Spleen (tissue), 7 donors: ENCODE results near the gene EMC8.

ENCODE experiments used
- POLR2A ChIP-seq, 3 donors: fragments of 450-650 bp; IDR thresholded peaks; one replicate each; pipeline ENCODE4 v1.5.1; 2017; ENCODE audit warnings: antibody characterized with exemption in 3 of 3, mild to moderate bottlenecking in 1 of 3
- TF ChIP-seq, protein P1 (sequence below), 11 experiments: fragments of 200-600 bp in 7 of 11; fragments of 450-650 bp in 4 of 11; sonication (generic) in 4 of 11; IDR thresholded peaks in 8 of 11; conservative IDR thresholded peaks in 3 of 11; 1 replicate in 7 of 11; 2 replicates in 4 of 11; pipeline versions ENCODE4 v1.4.0 to v1.8.0; 2016 to 2021; ENCODE audit warnings: antibody characterized with exemption in 11 of 11, inconsistent platforms in 4 of 11, mild to moderate bottlenecking in 1 of 11
- donor health status: DM: no; HTN: no; CAD: no; lungs with moderate emphysema.
- donor health status: DM: no; HTN: no; CAD: no.
- donor health status: DM: no; HTN: no; CAD: no.

DNA sequence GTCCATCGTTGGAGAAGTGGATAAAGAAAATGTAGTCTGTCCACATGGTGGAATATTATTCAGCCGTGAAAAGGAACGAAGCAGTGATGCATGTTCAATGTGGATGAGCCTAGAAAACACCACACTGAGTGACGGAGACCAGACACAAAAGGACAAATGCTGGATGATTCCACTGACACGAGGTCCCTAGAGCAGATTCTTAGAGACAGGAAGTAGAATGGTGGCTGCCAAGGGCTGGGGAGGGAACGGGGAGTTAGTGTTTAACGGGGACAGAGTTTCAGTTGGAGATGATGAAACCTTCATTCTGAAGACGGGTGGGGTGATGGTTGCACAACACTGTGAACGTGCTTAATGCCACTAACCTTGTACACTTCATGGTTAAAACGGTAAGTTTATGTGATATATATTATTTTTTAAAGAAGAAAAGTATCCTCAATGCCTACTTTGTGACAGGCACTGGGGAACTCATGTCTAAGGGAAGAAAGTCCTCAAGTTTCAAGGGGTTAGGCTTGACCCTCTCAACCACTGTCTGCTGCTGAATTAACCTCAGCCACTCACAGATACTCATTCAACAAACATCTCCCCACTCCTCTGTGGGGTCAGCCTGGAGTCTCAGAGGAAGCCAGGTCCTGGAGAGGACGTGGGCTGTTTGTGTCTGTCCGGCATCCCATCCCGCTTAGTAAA, 66.0 kb downstream of the EMC8 start:
- TF ChIP-seq POLR2A (IDR thresholded peaks at IDR 0.05): no peak
- TF ChIP-seq, protein P1, sequence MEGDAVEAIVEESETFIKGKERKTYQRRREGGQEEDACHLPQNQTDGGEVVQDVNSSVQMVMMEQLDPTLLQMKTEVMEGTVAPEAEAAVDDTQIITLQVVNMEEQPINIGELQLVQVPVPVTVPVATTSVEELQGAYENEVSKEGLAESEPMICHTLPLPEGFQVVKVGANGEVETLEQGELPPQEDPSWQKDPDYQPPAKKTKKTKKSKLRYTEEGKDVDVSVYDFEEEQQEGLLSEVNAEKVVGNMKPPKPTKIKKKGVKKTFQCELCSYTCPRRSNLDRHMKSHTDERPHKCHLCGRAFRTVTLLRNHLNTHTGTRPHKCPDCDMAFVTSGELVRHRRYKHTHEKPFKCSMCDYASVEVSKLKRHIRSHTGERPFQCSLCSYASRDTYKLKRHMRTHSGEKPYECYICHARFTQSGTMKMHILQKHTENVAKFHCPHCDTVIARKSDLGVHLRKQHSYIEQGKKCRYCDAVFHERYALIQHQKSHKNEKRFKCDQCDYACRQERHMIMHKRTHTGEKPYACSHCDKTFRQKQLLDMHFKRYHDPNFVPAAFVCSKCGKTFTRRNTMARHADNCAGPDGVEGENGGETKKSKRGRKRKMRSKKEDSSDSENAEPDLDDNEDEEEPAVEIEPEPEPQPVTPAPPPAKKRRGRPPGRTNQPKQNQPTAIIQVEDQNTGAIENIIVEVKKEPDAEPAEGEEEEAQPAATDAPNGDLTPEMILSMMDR (IDR thresholded peaks at IDR 0.05 in 8 of 11, conservative IDR thresholded peaks at IDR 0.05 in 3 of 11): no peak
